ENCODE results near the gene OR5D18.
"Not testable (repeated sequence)": the region's sequence is repeated elsewhere in the genome, so short reads cannot be mapped to it uniquely, and the experiment has no call there.

OR5D18 gene

GRCh38 chr11:55819330-55819729 lies at the start of gene OR5D18:
Gene OR5D18, plus strand, starts transcription at chr11:55819630. Its CDS starts 0 bp downstream, at chr11:55819630.
- no peak for DNase-seq (ENCODE audit: low read depth in 2 of 2)

- no peak for DNase-seq (ENCODE audit: low read depth in 2 of 2)
These were observed 46.3 kb upstream of the OR5D18 start, which contains the start of gene OR5D13 for GRCh38 chr11:55773138-55773537. Gene OR5D13, plus strand, starts transcription at chr11:55773438. Its CDS starts 0 bp downstream, at chr11:55773438.

GRCh38 chr11:55791606-55792005 lies 27.8 kb upstream of the OR5D18 start:
- DNase-seq (ENCODE audit: low read depth in 2 of 2): no peak

- no peak for DNase-seq (ENCODE audit: low read depth in 2 of 2)
These were observed 26.1 kb upstream of the OR5D18 start for GRCh38 chr11:55793321-55793720.

- DNase-seq (ENCODE audit: low read depth in 2 of 2): no peak
These were observed 24.2 kb upstream of the OR5D18 start, which contains the start of gene OR5D14 for GRCh38 chr11:55795256-55795655. Gene OR5D14, plus strand, starts transcription at chr11:55795556. Its CDS starts 0 bp downstream, at chr11:55795556.

- no peak for DNase-seq (ENCODE audit: low read depth in 2 of 2)
These were observed 13.2 kb upstream of the OR5D18 start for GRCh38 chr11:55806248-55806647.

GRCh38 chr11:55811067-55811466 lies 8.4 kb upstream of the OR5D18 start, which contains the start of gene OR5L1:
Gene OR5L1, plus strand, starts transcription at chr11:55811367. Its CDS starts 100 bp downstream, at chr11:55811467.
- no peak for DNase-seq (ENCODE audit: low read depth in 2 of 2)

GRCh38 chr11:55826919-55827318 lies 7.5 kb downstream of the OR5D18 start, which contains the start of gene OR5L2:
Gene OR5L2, plus strand, starts transcription at chr11:55827219. Its CDS starts 0 bp downstream, at chr11:55827219.
- DNase-seq (ENCODE audit: low read depth in 2 of 2): no peak

GRCh38 chr11:55838452-55838851 lies 19.0 kb downstream of the OR5D18 start, which contains the start of gene OR5D16:
Gene OR5D16, plus strand, starts transcription at chr11:55838752. Its CDS starts 0 bp downstream, at chr11:55838752.
- no peak for DNase-seq (ENCODE audit: low read depth in 2 of 2)

- DNase-seq (ENCODE audit: low read depth in 2 of 2): no peak
These were observed 28.0 kb downstream of the OR5D18 start for GRCh38 chr11:55847453-55847852.

GRCh38 chr11:55849037-55849436 lies 29.6 kb downstream of the OR5D18 start:
- no peak for DNase-seq (ENCODE audit: low read depth in 2 of 2)

- DNase-seq (ENCODE audit: low read depth in 2 of 2): no peak
These were observed 32.7 kb downstream of the OR5D18 start for GRCh38 chr11:55852141-55852540.

- no peak for DNase-seq (ENCODE audit: low read depth in 2 of 2)
These were observed 35.3 kb downstream of the OR5D18 start for GRCh38 chr11:55854704-55855103.

GRCh38 chr11:55867354-55867753 lies 47.9 kb downstream of the OR5D18 start:
- DNase-seq (ENCODE audit: low read depth in 2 of 2): not testable (repeated sequence)
